NT2/D1 (cell line): ENCODE data around the gene LUC7L.

Experiments
- SUZ12 ChIP-seq: IDR thresholded peaks from 2 replicates; pipeline ENCODE4 v1.6.1; 2011; ENCODE audit not compliant: insufficient read length, insufficient read depth; ENCODE audit errors: extremely low read depth
- YY1 ChIP-seq: IDR thresholded peaks from 2 replicates; pipeline ENCODE4 v1.6.1; 2011; ENCODE audit not compliant: insufficient read length, insufficient read depth
- ZNF274 ChIP-seq: IDR thresholded peaks from 2 replicates; pipeline ENCODE4 v1.6.1; 2011; ENCODE audit warnings: mild to moderate bottlenecking, low read depth, low read length

DNA sequence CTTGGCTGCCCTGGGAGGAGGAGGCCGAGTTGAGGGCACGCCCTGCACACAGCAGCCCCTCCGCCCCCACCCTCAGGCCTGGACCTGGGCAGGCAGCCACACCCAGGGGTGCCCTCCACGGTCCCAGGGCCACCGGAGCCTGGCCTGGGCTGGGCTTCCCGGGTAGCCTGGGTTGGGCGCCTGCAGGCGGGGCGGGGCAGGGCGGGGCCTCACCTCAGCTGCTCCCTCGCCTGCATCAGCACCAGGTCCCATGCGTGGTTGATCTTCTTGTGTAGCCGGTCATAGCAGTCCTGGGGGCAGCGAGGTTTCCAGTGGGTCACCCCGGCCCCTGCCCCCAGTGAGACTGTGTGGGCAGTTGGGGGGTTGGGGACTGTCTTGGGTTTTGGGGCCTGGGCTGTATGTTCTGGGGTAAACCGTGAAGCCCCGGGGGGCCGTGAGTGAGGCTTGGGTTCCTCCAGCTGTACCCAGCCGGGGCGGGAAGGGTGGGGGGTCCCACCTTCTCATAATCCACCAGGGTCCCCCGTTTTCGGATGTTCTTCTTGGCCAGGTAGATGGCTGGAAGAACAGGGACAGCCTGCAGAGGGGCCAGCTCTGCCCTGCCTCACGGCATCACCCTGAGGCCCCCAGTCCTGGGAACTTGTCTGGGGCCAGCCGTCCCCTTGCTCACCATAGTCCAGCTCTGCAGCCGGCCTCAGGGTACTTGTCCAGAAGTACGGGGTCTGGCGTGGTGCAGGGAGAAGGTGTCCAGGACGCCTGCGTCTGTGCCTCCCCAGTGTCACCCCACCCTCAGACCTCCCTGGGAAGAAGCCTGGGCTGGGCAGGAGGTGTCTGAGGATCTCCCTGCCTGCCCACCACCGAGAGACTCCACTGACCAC is 44.5 kb upstream of the LUC7L start:
- TF ChIP-seq SUZ12, result no peak
- TF ChIP-seq ZNF274, result no peak
- TF ChIP-seq YY1, result no peak
